ENCODE measurements around the gene FRAT1. TPM values are rescaled to one million over a fixed set of nuclear protein-coding genes. Genes with fewer than 3 reads are reported as not detected.

FRAT1 gene
- total and polyA plus RNA-seq, 2 donors (not counting 1 experiment from before 2014, with no cell fraction given): 5.1 to 25.3 TPM

- Mint-ChIP-seq H3K27ac (no peak overlapping the region), H3K4me1 (peaks cover 35% of the 10 kb centered on the region), H3K27me3 (no peaks in the 10 kb centered on the region), H3K4me3 (no peak overlapping the region), H3K9me3 (ENCODE audit: insufficient read depth) (no peaks in the 10 kb centered on the region)
- peaks cover 24 to 28% of the 10 kb centered on the region in 2 donors for H3K4me1 ChIP-seq (ENCODE audit: control insufficient read depth in 2 of 2, insufficient read depth in 2 of 2, low read length in 2 of 2)
- no peak overlapping the region for H3K4me2 ChIP-seq (replicated peaks; ENCODE audit: low read depth, low read length, poor library complexity, severe bottlenecking)
- no peak overlapping the region for H3K27ac ChIP-seq (ENCODE audit: low read length in 2 of 2)
- H2AFZ ChIP-seq (ENCODE audit: insufficient read depth, low read depth, low read length, poor library complexity, severe bottlenecking): no peak overlapping the region
- no peak for TF ChIP-seq EZH2 (IDR thresholded peaks at IDR 0.05; ENCODE audit: borderline replicate concordance, insufficient read depth, low read depth, low read length, poor library complexity, severe bottlenecking)
- no peak for TF ChIP-seq CTCF (IDR thresholded peaks at IDR 0.05)
- CTCF ChIA-PET: interaction anchor here (0.6 to 1.6 kb wide), 3 partner anchors 9 to 50 kb away, joined by 3 to 5 read pairs (median 3); partner anchors contain the start of gene FRAT1
- no peak overlapping the region for H3K4me3 ChIP-seq (ENCODE audit: control extremely low read depth in 1 of 5, extremely low read depth in 1 of 5, insufficient read depth in 1 of 5, low read depth in 2 of 5, low read length in 4 of 5)
- peaks cover 66% of the 10 kb centered on the region for H3K79me2 ChIP-seq (ENCODE audit: control insufficient read depth, insufficient read depth, low read length)
- WGBS (ENCODE audit: insufficient coverage): 92% methylated on average over 2 of the region's 3 CpGs
- ATAC-seq (ENCODE audit: low read depth): no peak
- H4K20me1 ChIP-seq (ENCODE audit: control insufficient read depth, insufficient read depth, low read length, poor library complexity, severe bottlenecking): peaks cover 55% of the 10 kb centered on the region
- peaks cover 8 to 23% of the 10 kb centered on the region in 2 experiments for H3K36me3 ChIP-seq (replicated peaks in 1 of 2; ENCODE audit: control extremely low read depth in 1 of 2, control insufficient read depth in 1 of 2, extremely low read depth in 1 of 2, insufficient read depth in 2 of 2, low read length in 1 of 2)
- POLR2A ChIA-PET: interaction anchor here (0.7 kb wide), 1 partner anchor 18 kb away, joined by 3 read pairs; no protein-coding TSS in a partner anchor
- no peak overlapping the region for H3K9ac ChIP-seq (ENCODE audit: low read length)
- no peak for DNase-seq
- intact Hi-C loops (cut with micrococcal nuclease): no loop called here
- H3K9me3 ChIP-seq (ENCODE audit: control extremely low read depth in 1 of 3, control insufficient read depth in 2 of 3, insufficient read depth in 1 of 3, low read length in 2 of 3): no peaks in the 10 kb centered on the region
- H3K27me3 ChIP-seq (replicated peaks in 1 of 4; ENCODE audit: control extremely low read depth in 1 of 4, control insufficient read depth in 3 of 4, insufficient read depth in 4 of 4, low read length in 3 of 4): no peaks in the 10 kb centered on the region
These were observed 9.8 kb downstream of the FRAT1 start for GRCh38 chr10:97328646-97329453.

DNA sequence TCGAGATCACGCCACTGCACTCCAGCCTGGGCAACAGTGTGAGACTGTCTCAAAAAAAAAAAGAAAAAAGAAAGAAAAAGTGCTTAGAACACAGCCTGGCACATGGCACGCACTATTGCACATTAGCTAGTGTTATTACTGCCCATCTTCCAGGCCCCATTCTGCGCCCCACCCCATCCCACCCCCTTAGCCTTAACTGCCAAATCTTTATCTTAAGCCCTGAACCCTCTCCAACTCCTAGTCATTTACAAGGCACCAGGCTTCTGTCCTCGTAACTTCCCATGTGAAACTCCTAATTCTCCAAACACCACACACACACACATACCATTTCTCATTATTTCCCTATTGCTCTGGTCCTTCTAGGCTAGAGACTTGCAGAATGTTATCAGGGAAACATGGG, 10.7 kb downstream of the FRAT1 start:
- peaks cover 35% of the 10 kb centered on the region for H3K4me1 Mint-ChIP-seq
- no peaks in the 10 kb centered on the region for H3K9me3 Mint-ChIP-seq (ENCODE audit: insufficient read depth)
- intact Hi-C loops (cut with micrococcal nuclease): no loop called here
- H3K27ac ChIP-seq (ENCODE audit: low read length in 2 of 2): peak overlapping the region in 1 of 2 donors; percentile 30
- H3K4me1 ChIP-seq (ENCODE audit: control insufficient read depth in 2 of 2, insufficient read depth in 2 of 2, low read length in 2 of 2): peaks cover 24 to 28% of the 10 kb centered on the region in 2 donors
- peaks cover 55% of the 10 kb centered on the region for H4K20me1 ChIP-seq (ENCODE audit: control insufficient read depth, insufficient read depth, low read length, poor library complexity, severe bottlenecking)
- TF ChIP-seq CTCF (IDR thresholded peaks at IDR 0.05): no peak
- no peak for TF ChIP-seq EZH2 (IDR thresholded peaks at IDR 0.05; ENCODE audit: borderline replicate concordance, insufficient read depth, low read depth, low read length, poor library complexity, severe bottlenecking)
- no peak overlapping the region for H3K27ac Mint-ChIP-seq
- H3K4me3 ChIP-seq (ENCODE audit: control extremely low read depth in 1 of 5, extremely low read depth in 1 of 5, insufficient read depth in 1 of 5, low read depth in 2 of 5, low read length in 4 of 5): no peak overlapping the region
- H3K27me3 ChIP-seq (replicated peaks in 1 of 4; ENCODE audit: control extremely low read depth in 1 of 4, control insufficient read depth in 3 of 4, insufficient read depth in 4 of 4, low read length in 3 of 4): no peaks in the 10 kb centered on the region
- CTCF ChIA-PET: interaction anchor here (0.9 to 1.4 kb wide), 2 partner anchors 10 to 51 kb away, joined by 3 read pairs; partner anchors contain the start of gene FRAT1
- H3K36me3 ChIP-seq (replicated peaks in 1 of 2; ENCODE audit: control extremely low read depth in 1 of 2, control insufficient read depth in 1 of 2, extremely low read depth in 1 of 2, insufficient read depth in 2 of 2, low read length in 1 of 2): peaks cover 8 to 23% of the 10 kb centered on the region in 2 experiments
- H3K9me3 ChIP-seq (ENCODE audit: control extremely low read depth in 1 of 3, control insufficient read depth in 2 of 3, insufficient read depth in 1 of 3, low read length in 2 of 3): no peaks in the 10 kb centered on the region
- no peak overlapping the region for H3K4me3 Mint-ChIP-seq
- DNase-seq (no peak), ATAC-seq (ENCODE audit: low read depth) (no peak)
- no peak overlapping the region for H3K9ac ChIP-seq (ENCODE audit: low read length)
- peak overlapping the region; percentile 11 for H3K4me2 ChIP-seq (replicated peaks; ENCODE audit: low read depth, low read length, poor library complexity, severe bottlenecking)
- H3K79me2 ChIP-seq (ENCODE audit: control insufficient read depth, insufficient read depth, low read length): peaks cover 59% of the 10 kb centered on the region
- POLR2A ChIA-PET: interaction anchor here (0.7 kb wide), 1 partner anchor 19 kb away, joined by 3 read pairs; no protein-coding TSS in a partner anchor
- H3K27me3 Mint-ChIP-seq: no peaks in the 10 kb centered on the region
- H2AFZ ChIP-seq (ENCODE audit: insufficient read depth, low read depth, low read length, poor library complexity, severe bottlenecking): no peak overlapping the region
- WGBS (ENCODE audit: insufficient coverage): 95% methylated on average over 5 of the region's 5 CpGs
